HepG2 (cell line): Measurements from ENCODE around the gene TEX14. TPM values are rescaled to one million over a fixed set of nuclear protein-coding genes. Genes with fewer than 3 reads are reported as not detected.

Experiments
- ASH2L ChIP-seq: fragments of 300-600, 200-600 bp; sonication (generic); IDR thresholded peaks from 2 replicates; pipeline ENCODE4 v1.7.0; 2017; ENCODE audit warnings: low read depth, mild to moderate bottlenecking, moderate library complexity, mixed read lengths, low read length; ENCODE audit not compliant: insufficient read length
- BRF2 ChIP-seq: sonication (generic); formaldehyde crosslinking; IDR thresholded peaks from 2 replicates; pipeline ENCODE4 v1.8.1; 2022; ENCODE audit warnings: mild to moderate bottlenecking, missing genetic modification reagents
- CBX1 ChIP-seq: IDR thresholded peaks from one replicate; pipeline ENCODE4 v1.6.1; 2016; ENCODE audit warnings: antibody characterized with exemption, low read depth
- DPF2 ChIP-seq: sonication (generic); formaldehyde crosslinking; IDR thresholded peaks from 2 replicates; pipeline ENCODE4 v1.4.0; 2020; ENCODE audit warnings: mild to moderate bottlenecking, low read depth, missing genetic modification reagents, borderline replicate concordance
- HNRNPK ChIP-seq: fragments of 200-400 bp; formaldehyde crosslinking; IDR thresholded peaks from 2 replicates; pipeline ENCODE4 v1.6.1; 2018; ENCODE audit warnings: low read length, low read depth, moderate library complexity, mild to moderate bottlenecking; ENCODE audit not compliant: poor library complexity, severe bottlenecking
- MLLT10 ChIP-seq: sonication (generic); formaldehyde crosslinking; IDR thresholded peaks from 2 replicates; pipeline ENCODE4 v1.4.0; 2020; ENCODE audit warnings: missing genetic modification reagents
- NFKB2 ChIP-seq: sonication (generic); formaldehyde crosslinking; IDR thresholded peaks from 2 replicates; pipeline ENCODE4 v1.4.0; 2020; ENCODE audit warnings: missing genetic modification reagents, borderline replicate concordance
- PBX2 ChIP-seq: IDR thresholded peaks from 2 replicates; pipeline ENCODE4 v1.6.1; 2016; ENCODE audit warnings: control low read depth
- RAD21 ChIP-seq: fragments of 450-650 bp; formaldehyde crosslinking; IDR thresholded peaks from 2 replicates; pipeline ENCODE4 v1.5.0; 2020; ENCODE audit warnings: mild to moderate bottlenecking
- RAD51 ChIP-seq: fragments of 450-650 bp; IDR thresholded peaks from 2 replicates; pipeline ENCODE4 v1.6.1; 2016; ENCODE audit warnings: borderline replicate concordance
- REXO4 ChIP-seq: sonication (generic); formaldehyde crosslinking; IDR thresholded peaks from 2 replicates; pipeline ENCODE4 v1.8.0; 2022; ENCODE audit warnings: missing genetic modification reagents, mild to moderate bottlenecking, borderline replicate concordance
- SCMH1 ChIP-seq: sonication (generic); formaldehyde crosslinking; IDR thresholded peaks from 2 replicates; pipeline ENCODE4 v1.9.0; 2021; ENCODE audit warnings: missing genetic modification reagents, mild to moderate bottlenecking, borderline replicate concordance
- STAT6 ChIP-seq: sonication (generic); formaldehyde crosslinking; IDR thresholded peaks from 2 replicates; pipeline ENCODE4 v1.4.0; 2020; ENCODE audit warnings: missing genetic modification reagents, mild to moderate bottlenecking, borderline replicate concordance
- ZBTB44 ChIP-seq: sonication (generic); formaldehyde crosslinking; IDR thresholded peaks from 2 replicates; pipeline ENCODE4 v1.4.0; 2020; ENCODE audit warnings: missing genetic modification reagents
- ZMYM3 ChIP-seq: sonication (generic); formaldehyde crosslinking; IDR thresholded peaks from 2 replicates; pipeline ENCODE4 v1.5.1; 2020; ENCODE audit warnings: mild to moderate bottlenecking, missing genetic modification reagents
- ZNF138 ChIP-seq: sonication (generic); formaldehyde crosslinking; IDR thresholded peaks from 2 replicates; pipeline ENCODE4 v1.5.0; 2020; ENCODE audit warnings: mild to moderate bottlenecking, low read depth, missing genetic modification reagents
- ZNF3 ChIP-seq: IDR thresholded peaks from 2 replicates; pipeline ENCODE4 v1.7.0; 2017; ENCODE audit warnings: inconsistent platforms
- ZNF337 ChIP-seq: sonication (generic); formaldehyde crosslinking; IDR thresholded peaks from 2 replicates; pipeline ENCODE4 v1.5.1; 2020; ENCODE audit warnings: missing genetic modification reagents, low read depth, mild to moderate bottlenecking, borderline replicate concordance
- ZNF441 ChIP-seq: sonication (generic); formaldehyde crosslinking; IDR thresholded peaks from 2 replicates; pipeline ENCODE4 v1.7.0; 2021; ENCODE audit warnings: missing genetic modification reagents, borderline replicate concordance
- ZNF576 ChIP-seq: sonication (generic); formaldehyde crosslinking; IDR thresholded peaks from 2 replicates; pipeline ENCODE4 v1.4.0; 2020; ENCODE audit warnings: mild to moderate bottlenecking, missing genetic modification reagents
- ZNF598 ChIP-seq: sonication (generic); formaldehyde crosslinking; IDR thresholded peaks from 2 replicates; pipeline ENCODE4 v1.5.1; 2020; ENCODE audit warnings: mild to moderate bottlenecking, missing genetic modification reagents, borderline replicate concordance
- ZNF674 ChIP-seq: sonication (generic); formaldehyde crosslinking; IDR thresholded peaks from 2 replicates; pipeline ENCODE4 v1.5.0; 2020; ENCODE audit warnings: low read depth, mild to moderate bottlenecking, missing genetic modification reagents
- ZNF879 ChIP-seq: sonication (generic); formaldehyde crosslinking; IDR thresholded peaks from 2 replicates; pipeline ENCODE4 v1.8.1; 2023; ENCODE audit warnings: missing genetic modification reagents
- polyA plus RNA-seq, 8 experiments: library from polyadenylated mRNA; depleted of rRNA in 3 of 8; stranded (reverse) in 7 of 8; unstranded in 1 of 8; fragments of >200 nt; fragmentation: Illumina TruSeq in 4 of 8; extraction: Trizol in 4 of 8; gene quantifications; 2 replicates each; pipeline versions ENCODE4 v1.2.1 to v1.2.3, GENCODE V29; 2011 to 2016; ENCODE audit warnings: low read depth in 4 of 8, missing spikeins in 1 of 8, mixed read lengths in 1 of 8; ENCODE audit not compliant: insufficient read depth in 1 of 8
- total RNA-seq, 5 experiments: library from RNA; depleted of rRNA; stranded (reverse); fragments of >200 nt; fragmentation: Illumina TruSeq; extraction: Trizol; gene quantifications; 2 replicates each; pipeline ENCODE4 v1.2.3, GENCODE V29; 2016; ENCODE audit warnings: low read depth in 1 of 5

TEX14 gene
- total and polyA plus RNA-seq, 2 of the 13 experiments (the other 11 are each of a cell fraction or from before 2014, with no cell fraction given): 0.04 to 0.07 TPM

- no peak for TF ChIP-seq NFKB2 (CRISPR knock-in tag)
- no peak for TF ChIP-seq RAD51
- no peak for TF ChIP-seq PBX2 (CRISPR knock-in tag)
- no peak for TF ChIP-seq ZNF138
- TF ChIP-seq ZNF337 (CRISPR knock-in tag): no peak
- no peak for TF ChIP-seq HNRNPK
- TF ChIP-seq SCMH1 (CRISPR knock-in tag): no peak
- TF ChIP-seq STAT6: no peak
- TF ChIP-seq ZNF674 (CRISPR knock-in tag): no peak
- TF ChIP-seq ZNF576 (CRISPR knock-in tag): no peak
- no peak for TF ChIP-seq ZBTB44 (CRISPR knock-in tag)
- no peak for TF ChIP-seq BRF2
- TF ChIP-seq ZNF3: no peak
- no peak for TF ChIP-seq ASH2L
- TF ChIP-seq ZNF441: no peak
- no peak for TF ChIP-seq ZMYM3
- TF ChIP-seq MLLT10 (CRISPR knock-in tag): no peak
- no peak for TF ChIP-seq ZNF879 (CRISPR knock-in tag)
- TF ChIP-seq REXO4 (CRISPR knock-in tag): no peak
- TF ChIP-seq DPF2 (CRISPR knock-in tag): no peak
- TF ChIP-seq RAD21: peak; percentile 74
- no peak for TF ChIP-seq ZNF598 (CRISPR knock-in tag)
- peak; percentile 91 for TF ChIP-seq CBX1
Measured at GRCh38 chr17:58679263-58680037, 12.4 kb downstream of the TEX14 start (continued).
